ENCODE results near the gene NCAPG. TPM values are rescaled to one million over a fixed set of nuclear protein-coding genes. Genes with fewer than 3 reads are reported as not detected.
A peak's percentile ranks its signal among the peaks of the same experiment; 100 is the strongest.

NCAPG gene
- total and polyA plus RNA-seq, 2 donors (not counting 1 experiment from before 2014, with no cell fraction given), result 8.0 to 10.1 TPM

DNA sequence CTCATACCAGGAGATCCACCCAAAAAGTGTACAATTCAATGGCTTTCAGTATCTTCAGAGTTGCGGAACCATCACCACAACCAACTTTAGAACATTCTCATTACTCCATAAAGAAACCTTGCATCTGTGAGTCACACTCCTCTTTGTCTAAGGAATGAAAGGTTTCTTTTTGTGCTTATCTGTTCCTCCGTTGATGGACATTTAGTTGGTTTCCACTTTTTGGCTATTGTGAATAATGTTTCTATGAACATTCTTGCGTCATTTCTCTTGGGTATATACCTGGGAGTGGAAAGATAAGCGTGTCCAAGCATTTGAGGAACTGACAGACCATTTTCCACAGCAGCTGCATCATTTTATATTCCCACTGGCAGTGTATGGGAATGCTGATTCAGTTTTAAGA lies 39.9 kb upstream of the NCAPG start:
- no peaks in the 10 kb centered on the region for H3K9me3 ChIP-seq (ENCODE audit: control insufficient read depth, insufficient read depth, low read depth, low read length)
- H3K4me2 ChIP-seq (ENCODE audit: extremely low read depth, insufficient read depth, low read length), result no peak overlapping the region
- H4K20me1 ChIP-seq (ENCODE audit: control insufficient read depth, extremely low read depth, insufficient read depth, low read length), result no peaks in the 10 kb centered on the region
- no peak overlapping the region for H3K4me3 ChIP-seq (replicated peaks in 1 of 4; ENCODE audit: control extremely low read depth in 1 of 4, insufficient read depth in 1 of 4, low read depth in 3 of 4, low read length in 4 of 4)
- no peaks in the 10 kb centered on the region for H3K27me3 ChIP-seq (ENCODE audit: control insufficient read depth, insufficient read depth, low read length)
- TF ChIP-seq EZH2 (IDR thresholded peaks at IDR 0.05; ENCODE audit: low read length, missing control alignments) (no peak), CTCF (conservative IDR thresholded peaks at IDR 0.05 in 1 of 2, IDR thresholded peaks at IDR 0.05 in 1 of 2; ENCODE audit: low read depth in 1 of 2, low read length in 2 of 2) (no peak)
- H2AFZ ChIP-seq (ENCODE audit: low read length), result no peak overlapping the region
- H3K27ac ChIP-seq (ENCODE audit: insufficient read depth, low read length), result no peak overlapping the region
- no peaks in the 10 kb centered on the region for H3K36me3 ChIP-seq (ENCODE audit: control insufficient read depth, insufficient read depth, low read length)
- no peaks in the 10 kb centered on the region for H3K4me1 ChIP-seq (ENCODE audit: control insufficient read depth, extremely low read depth, insufficient read depth, low read length)
- H3K79me2 ChIP-seq (ENCODE audit: control insufficient read depth, insufficient read depth, low read length), result no peaks in the 10 kb centered on the region
- no peak overlapping the region for H3K9ac ChIP-seq (ENCODE audit: insufficient read depth, low read length)
- DNase-seq (ENCODE audit: low read depth in 2 of 2), result peak in 1 of 2 donors; percentile 59

DNA sequence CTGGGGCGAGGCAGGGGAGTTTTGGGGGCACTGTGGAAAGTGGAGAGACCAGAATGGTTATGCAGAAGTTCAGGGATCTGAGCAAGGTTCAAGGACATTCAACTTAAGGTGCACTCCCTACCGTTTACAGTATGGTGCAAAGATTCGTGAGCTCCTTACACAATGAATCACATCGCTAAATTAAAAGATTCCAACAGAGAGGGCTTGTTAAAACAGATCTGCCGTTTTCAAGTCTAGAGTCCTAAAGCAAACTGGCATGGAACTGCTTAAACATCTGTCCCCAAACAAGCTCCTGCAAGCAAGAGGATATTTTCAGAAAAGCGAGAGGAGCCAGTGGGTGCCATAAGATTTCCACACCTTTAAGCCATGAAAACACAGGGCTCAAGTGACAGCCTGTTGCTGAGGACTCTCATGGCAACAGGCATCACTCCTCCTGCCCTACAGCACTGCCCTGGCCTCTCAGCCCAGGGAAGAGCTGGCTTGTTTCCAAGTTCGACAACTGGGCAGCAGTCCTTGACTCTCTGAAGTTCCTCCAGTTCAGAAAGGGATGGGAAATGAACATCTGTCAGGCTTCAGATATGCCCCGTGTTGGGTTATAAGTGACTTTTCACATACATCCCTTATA lies 39.4 kb upstream of the NCAPG start:
- Histone ChIP-seq H3K4me3 (replicated peaks in 1 of 4; ENCODE audit: control extremely low read depth in 1 of 4, insufficient read depth in 1 of 4, low read depth in 3 of 4, low read length in 4 of 4) (no peak overlapping the region), H3K79me2 (ENCODE audit: control insufficient read depth, insufficient read depth, low read length) (no peaks in the 10 kb centered on the region), H3K36me3 (ENCODE audit: control insufficient read depth, insufficient read depth, low read length) (no peaks in the 10 kb centered on the region), H3K9me3 (ENCODE audit: control insufficient read depth, insufficient read depth, low read depth, low read length) (no peaks in the 10 kb centered on the region), H3K4me2 (ENCODE audit: extremely low read depth, insufficient read depth, low read length) (no peak overlapping the region), H4K20me1 (ENCODE audit: control insufficient read depth, extremely low read depth, insufficient read depth, low read length) (no peaks in the 10 kb centered on the region), H3K27me3 (ENCODE audit: control insufficient read depth, insufficient read depth, low read length) (no peaks in the 10 kb centered on the region), H2AFZ (ENCODE audit: low read length) (no peak overlapping the region), H3K27ac (ENCODE audit: insufficient read depth, low read length) (no peak overlapping the region), H3K9ac (ENCODE audit: insufficient read depth, low read length) (no peak overlapping the region), H3K4me1 (ENCODE audit: control insufficient read depth, extremely low read depth, insufficient read depth, low read length) (no peaks in the 10 kb centered on the region)
- TF ChIP-seq EZH2 (IDR thresholded peaks at IDR 0.05; ENCODE audit: low read length, missing control alignments) (no peak), CTCF (conservative IDR thresholded peaks at IDR 0.05 in 1 of 2, IDR thresholded peaks at IDR 0.05 in 1 of 2; ENCODE audit: low read depth in 1 of 2, low read length in 2 of 2) (no peak)
- DNase-seq (ENCODE audit: low read depth in 2 of 2), result no peak

- no peaks in the 10 kb centered on the region for H3K4me1 ChIP-seq (ENCODE audit: control insufficient read depth, extremely low read depth, insufficient read depth, low read length)
- DNase-seq (ENCODE audit: low read depth in 2 of 2), result no peak
- H4K20me1 ChIP-seq (ENCODE audit: control insufficient read depth, extremely low read depth, insufficient read depth, low read length), result no peaks in the 10 kb centered on the region
- no peak overlapping the region for H2AFZ ChIP-seq (ENCODE audit: low read length)
- no peak overlapping the region for H3K4me2 ChIP-seq (ENCODE audit: extremely low read depth, insufficient read depth, low read length)
- H3K27ac ChIP-seq (ENCODE audit: insufficient read depth, low read length), result no peak overlapping the region
- no peaks in the 10 kb centered on the region for H3K79me2 ChIP-seq (ENCODE audit: control insufficient read depth, insufficient read depth, low read length)
- H3K9ac ChIP-seq (ENCODE audit: insufficient read depth, low read length), result no peak overlapping the region
- H3K36me3 ChIP-seq (ENCODE audit: control insufficient read depth, insufficient read depth, low read length), result no peaks in the 10 kb centered on the region
- H3K9me3 ChIP-seq (ENCODE audit: control insufficient read depth, insufficient read depth, low read depth, low read length), result no peaks in the 10 kb centered on the region
- no peaks in the 10 kb centered on the region for H3K27me3 ChIP-seq (ENCODE audit: control insufficient read depth, insufficient read depth, low read length)
- H3K4me3 ChIP-seq (replicated peaks in 1 of 4; ENCODE audit: control extremely low read depth in 1 of 4, insufficient read depth in 1 of 4, low read depth in 3 of 4, low read length in 4 of 4), result no peak overlapping the region
- TF ChIP-seq EZH2 (IDR thresholded peaks at IDR 0.05; ENCODE audit: low read length, missing control alignments) (no peak), CTCF (conservative IDR thresholded peaks at IDR 0.05 in 1 of 2, IDR thresholded peaks at IDR 0.05 in 1 of 2; ENCODE audit: low read depth in 1 of 2, low read length in 2 of 2) (no peak)
These were observed 37.6 kb upstream of the NCAPG start for GRCh38 chr4:17773135-17773698.
